WTC11 (cell line): ENCODE data around the gene RGMB. TPM values are rescaled to one million over a fixed set of nuclear protein-coding genes. Genes with fewer than 3 reads are reported as not detected.
"Not testable (repeated sequence)": the region's sequence is repeated elsewhere in the genome, so short reads cannot be mapped to it uniquely, and the experiment has no call there.

Experiments used
- ATAC-seq: fragments of 200-7000 bp; cut with Tn5 transposase; 2 replicates; pipeline ENCODE4 v1.10.0; 2021; ENCODE audit warnings: mild to moderate bottlenecking, moderate library complexity
- CTCF ChIA-PET: fragments of 300-600 bp; sonication (Branson Sonifier 250); formaldehyde crosslinking; loops from one replicate; lab custom pipeline; 2021; ENCODE audit warnings: antibody characterized with exemption; lab: Charles Lee
- POLR2A ChIA-PET: fragments of 350-600 bp; sonication (Branson Sonifier 250); formaldehyde crosslinking; loops from one replicate; lab custom pipeline; 2021; ENCODE audit warnings: antibody characterized with exemption; lab: Charles Lee
- DNase-seq: peaks from one replicate; pipeline ENCODE4 v3.0.0; 2021; ENCODE audit warnings: low spot score
- H3K27ac Mint-ChIP-seq: 2 replicates; pipeline ENCODE4 v1.8.0; 2021; ENCODE audit warnings: mixed read lengths
- H3K27me3 Mint-ChIP-seq: 2 replicates; pipeline ENCODE4 v1.8.0; 2021; ENCODE audit warnings: low read depth, mild to moderate bottlenecking, moderate library complexity, mixed read lengths
- H3K36me3 Mint-ChIP-seq: 2 replicates; pipeline ENCODE4 v1.8.0; 2021; ENCODE audit warnings: mixed read lengths
- H3K4me1 Mint-ChIP-seq: 2 replicates; pipeline ENCODE4 v1.8.0; 2022; ENCODE audit warnings: mixed read lengths
- H3K4me3 Mint-ChIP-seq: 2 replicates; pipeline ENCODE4 v1.8.0; 2021; ENCODE audit warnings: mild to moderate bottlenecking, moderate library complexity, mixed read lengths
- H3K9me3 Mint-ChIP-seq: 2 replicates; pipeline ENCODE4 v1.8.0; 2021; ENCODE audit warnings: mixed read lengths
- ARID4B ChIP-seq: sonication (generic); formaldehyde crosslinking; IDR thresholded peaks from 2 replicates; pipeline ENCODE4 v1.8.0; 2023; ENCODE audit warnings: missing genetic modification reagents, mild to moderate bottlenecking, borderline replicate concordance
- E2F4 ChIP-seq: sonication (generic); formaldehyde crosslinking; IDR thresholded peaks from 2 replicates; pipeline ENCODE4 v1.8.1; 2022; ENCODE audit warnings: low read depth, mild to moderate bottlenecking, moderate library complexity, missing genetic modification reagents, borderline replicate concordance
- FOXJ3 ChIP-seq: sonication (generic); formaldehyde crosslinking; IDR thresholded peaks from 2 replicates; pipeline ENCODE4 v1.9.0; 2021; ENCODE audit warnings: missing genetic modification reagents, mild to moderate bottlenecking, borderline replicate concordance
- GABPB1 ChIP-seq: sonication (generic); formaldehyde crosslinking; IDR thresholded peaks from 2 replicates; pipeline ENCODE4 v1.8.1; 2023; ENCODE audit warnings: mild to moderate bottlenecking, missing genetic modification reagents
- GTF2I ChIP-seq: fragments of 250-450 bp; sonication (Bioruptor Pico); conservative IDR thresholded peaks from 2 replicates; pipeline ENCODE4 v1.4.0; 2021; ENCODE audit warnings: mild to moderate bottlenecking
- IRF1 ChIP-seq: sonication (generic); formaldehyde crosslinking; IDR thresholded peaks from 2 replicates; pipeline ENCODE4 v1.8.0; 2023; ENCODE audit warnings: missing genetic modification reagents
- JAZF1 ChIP-seq: fragments of 250-450 bp; sonication (Bioruptor Pico); IDR thresholded peaks from 2 replicates; pipeline ENCODE4 v1.9.0; 2021; ENCODE audit warnings: moderate library complexity, mild to moderate bottlenecking, inconsistent platforms
- PRRX2 ChIP-seq: fragments of 250-450 bp; sonication (Bioruptor Pico); IDR thresholded peaks from 2 replicates; pipeline ENCODE4 v1.8.0; 2021; ENCODE audit warnings: mild to moderate bottlenecking
- SMAD3 ChIP-seq: sonication (generic); formaldehyde crosslinking; IDR thresholded peaks from 2 replicates; pipeline ENCODE4 v1.8.0; 2022; ENCODE audit warnings: missing genetic modification reagents, mild to moderate bottlenecking, borderline replicate concordance
- SP1 ChIP-seq: sonication (generic); formaldehyde crosslinking; conservative IDR thresholded peaks from 2 replicates; pipeline ENCODE4 v1.8.1; 2022; ENCODE audit warnings: missing genetic modification reagents
- TP53 ChIP-seq: sonication (generic); formaldehyde crosslinking; IDR thresholded peaks from 2 replicates; pipeline ENCODE4 v1.8.1; 2023; ENCODE audit warnings: mild to moderate bottlenecking, missing genetic modification reagents
- ZNF121 ChIP-seq: sonication (generic); formaldehyde crosslinking; IDR thresholded peaks from 2 replicates; pipeline ENCODE4 v1.8.0; 2023; ENCODE audit warnings: missing genetic modification reagents
- ZNF512 ChIP-seq: sonication (generic); formaldehyde crosslinking; IDR thresholded peaks from 2 replicates; pipeline ENCODE4 v1.8.1; 2022; ENCODE audit warnings: missing genetic modification reagents, borderline replicate concordance
- total RNA-seq: library from RNA; stranded (reverse); gene quantifications from 3 replicates; pipeline ENCODE4 v1.2.3, GENCODE V29; 2021

The RGMB gene
- total RNA-seq, 1 experiment from 2014 or later = 33.0 TPM

- TF ChIP-seq ARID4B (CRISPR knock-in tag) = no peak
- TF ChIP-seq, all 79 proteins: peak for 0
These were observed 37.5 kb upstream of the RGMB start (continued) for GRCh38 chr5:98735806-98736507.

- Mint-ChIP-seq H3K9me3 (peaks cover 34% of the 10 kb centered on the region), H3K4me1 (peaks cover 4% of the 10 kb centered on the region), H3K27me3 (no peaks in the 10 kb centered on the region), H3K36me3 (peaks cover 38% of the 10 kb centered on the region), H3K4me3 (no peak overlapping the region), H3K27ac (no peak overlapping the region)
- TF ChIP-seq PRRX2 (CRISPR knock-in tag) (no peak), TP53 (CRISPR knock-in tag) (no peak), FOXJ3 (no peak), JAZF1 (CRISPR knock-in tag) (no peak)
- ChIA-PET POLR2A (no interaction called here), CTCF (no interaction called here)
- no peak for ATAC-seq
- DNase-seq = no peak
These were observed 36.7 kb upstream of the RGMB start for GRCh38 chr5:98736753-98737152.

- H3K4me1 Mint-ChIP-seq, POLR2A ChIA-PET: not testable (repeated sequence)
- CTCF ChIA-PET = interaction anchor here (0.9 to 1.5 kb wide), 2 partner anchors 31 to 32 kb away, joined by 3 read pairs; no protein-coding TSS in a partner anchor
These were observed 36.0 kb upstream of the RGMB start for GRCh38 chr5:98737441-98737840.

GRCh38 chr5:98738481-98739149 is 34.8 kb upstream of the RGMB start:
- H3K27me3 Mint-ChIP-seq, H3K27ac Mint-ChIP-seq, ATAC-seq, POLR2A ChIA-PET, H3K4me3 Mint-ChIP-seq, DNase-seq: not testable (repeated sequence)
- peaks cover 38% of the 10 kb centered on the region for H3K36me3 Mint-ChIP-seq
- CTCF ChIA-PET = interaction anchor here (1.5 kb wide), 1 partner anchor 31 kb away, joined by 3 read pairs; no protein-coding TSS in a partner anchor
- H3K9me3 Mint-ChIP-seq = peaks cover 34% of the 10 kb centered on the region
- H3K4me1 Mint-ChIP-seq = peaks cover 13% of the 10 kb centered on the region

More at GRCh38 chr5:98737441-98737840, 36.0 kb upstream of the RGMB start:
- H3K27me3 Mint-ChIP-seq, H3K27ac Mint-ChIP-seq, H3K4me3 Mint-ChIP-seq, DNase-seq, ATAC-seq: not testable (repeated sequence)
- Mint-ChIP-seq H3K9me3 (peaks cover 34% of the 10 kb centered on the region), H3K36me3 (peaks cover 38% of the 10 kb centered on the region)

DNA sequence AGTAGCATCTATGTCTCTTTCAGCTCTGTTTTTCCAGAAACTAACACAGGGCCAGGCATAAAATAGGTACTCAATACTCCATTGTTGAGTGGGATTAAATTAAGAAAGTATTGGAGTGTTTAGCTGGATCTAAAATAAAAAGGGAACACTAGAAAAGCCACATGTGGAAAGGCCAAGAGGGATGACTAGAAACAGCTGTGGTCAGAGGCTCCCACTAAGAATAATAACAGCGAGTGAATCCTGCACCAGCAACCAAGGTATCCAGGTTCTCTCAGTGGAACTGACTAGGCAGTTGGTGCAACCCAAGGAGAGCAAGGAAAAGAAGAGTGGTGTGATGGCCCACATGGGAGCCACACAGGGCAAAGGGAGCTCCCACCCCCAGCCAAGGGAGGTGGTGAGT is 31.5 kb upstream of the RGMB start:
- Mint-ChIP-seq H3K36me3 (peaks cover 28% of the 10 kb centered on the region), H3K27me3 (no peaks in the 10 kb centered on the region; the same call in 1 of the 2 replicates), H3K4me3 (no peak overlapping the region), H3K9me3 (peaks cover 25% of the 10 kb centered on the region), H3K4me1 (peaks cover 29% of the 10 kb centered on the region), H3K27ac (no peak overlapping the region)
- TF ChIP-seq ZNF121 (CRISPR knock-in tag) = no peak
- ATAC-seq (no peak), DNase-seq (no peak)
- POLR2A ChIA-PET = no interaction called here
- CTCF ChIA-PET = interaction anchor here (1.6 kb wide), 1 partner anchor 27 kb away, joined by 8 read pairs; no protein-coding TSS in a partner anchor

GRCh38 chr5:98742396-98743073 is 30.9 kb upstream of the RGMB start:
- no peak overlapping the region for H3K4me3 Mint-ChIP-seq
- TF ChIP-seq GABPB1 (CRISPR knock-in tag) (no peak), E2F4 (CRISPR knock-in tag) (no peak), SP1 (CRISPR knock-in tag) (no peak), ZNF512 (CRISPR knock-in tag) (no peak), SMAD3 (CRISPR knock-in tag) (no peak), IRF1 (CRISPR knock-in tag) (no peak), GTF2I (no peak), JAZF1 (CRISPR knock-in tag) (no peak)

More at GRCh38 chr5:98742396-98743073, 30.9 kb upstream of the RGMB start:
- ChIA-PET POLR2A (no interaction called here), CTCF (interaction anchor here (1.6 kb wide), 1 partner anchor 26 kb away, joined by 8 read pairs; no protein-coding TSS in a partner anchor)
- peaks cover 24% of the 10 kb centered on the region for H3K36me3 Mint-ChIP-seq
- DNase-seq = no peak
- peaks cover 22% of the 10 kb centered on the region for H3K9me3 Mint-ChIP-seq
- H3K4me1 Mint-ChIP-seq = peaks cover 29% of the 10 kb centered on the region
- no peaks in the 10 kb centered on the region; the same call in 1 of the 2 replicates for H3K27me3 Mint-ChIP-seq
- no peak overlapping the region for H3K27ac Mint-ChIP-seq
- peak; percentile 86 for ATAC-seq
